ENCODE measurements around the gene TRMT61A. TPM values are rescaled to one million over a fixed set of nuclear protein-coding genes. Genes with fewer than 3 reads are reported as not detected.

TRMT61A gene
- total and polyA plus RNA-seq, 2 donors (not counting 3 experiments of a cell fraction or from before 2014, with no cell fraction given) = 6.8 to 10.6 TPM

GRCh38 chr14:103501921-103502669, 26.9 kb upstream of the TRMT61A start:
- dilution Hi-C loops (cut with MboI; ENCODE audit: extremely low pct_ligation_motif_present, low sequenced_read_pairs) = no loop called here
- no peak for FAIRE-seq
- no peak for DNase-seq (ENCODE audit: low read depth, low spot score)

More at GRCh38 chr14:103501921-103502669, 26.9 kb upstream of the TRMT61A start:
- Histone ChIP-seq H3K4me3 (replicated peaks in 1 of 3; ENCODE audit: insufficient read depth in 1 of 3, low read depth in 1 of 3, low read length in 3 of 3) (no peak overlapping the region), H3K27ac (ENCODE audit: insufficient read depth, low read depth, low read length) (no peak overlapping the region), H3K9me3 (replicated peaks; ENCODE audit: control insufficient read depth, insufficient read depth, low read length) (no peaks in the 10 kb centered on the region), H3K36me3 (ENCODE audit: control insufficient read depth in 2 of 2, extremely low read depth in 1 of 2, insufficient read depth in 2 of 2, low read length in 2 of 2) (peaks cover 17 to 25% of the 10 kb centered on the region in 2 experiments), H3K4me2 (ENCODE audit: insufficient read depth, low read length) (no peak overlapping the region), H4K20me1 (replicated peaks; ENCODE audit: control insufficient read depth, extremely low read depth, insufficient read depth, low read length) (no peaks in the 10 kb centered on the region), H3K4me1 (ENCODE audit: control insufficient read depth, extremely low read depth, insufficient read depth, low read length) (no peaks in the 10 kb centered on the region), H3K79me2 (ENCODE audit: control insufficient read depth, insufficient read depth, low read length) (no peaks in the 10 kb centered on the region), H3K27me3 (ENCODE audit: control insufficient read depth in 2 of 2, insufficient read depth in 2 of 2, low read length in 2 of 2) (no peaks in the 10 kb centered on the region), H3K9me1 (replicated peaks; ENCODE audit: control insufficient read depth, extremely low read depth, insufficient read depth, low read length) (no peaks in the 10 kb centered on the region), H2AFZ (ENCODE audit: low read depth, low read length) (no peak overlapping the region), H3K9ac (replicated peaks; ENCODE audit: extremely low read depth, insufficient read depth, low read length) (no peak overlapping the region)
- ChIA-PET CTCF (interaction anchor here (2.1 to 3.9 kb wide), 2 partner anchors 44 to 45 kb away, joined by 9 to 34 read pairs; no protein-coding TSS in a partner anchor), POLR2A (no interaction called here)
- no TSS peak for BruUV-seq (replicated peaks)
- intact Hi-C loops (cut with micrococcal nuclease) = no loop called here
- TF ChIP-seq MYC (IDR thresholded peaks at IDR 0.05; ENCODE audit: low read depth, low read length) (no peak), JUN (IDR thresholded peaks at IDR 0.05; ENCODE audit: borderline replicate concordance, insufficient read depth, insufficient read length, low read depth) (no peak), FOS (IDR thresholded peaks at IDR 0.05; ENCODE audit: borderline replicate concordance, insufficient read depth, low read length) (no peak), CTCF (IDR thresholded peaks at IDR 0.05; ENCODE audit: extremely low read depth in 1 of 2, insufficient read depth in 1 of 2, low read depth in 1 of 2, low read length in 2 of 2) (no peak), POLR2AphosphoS5 (IDR thresholded peaks at IDR 0.05; ENCODE audit: insufficient read depth, low read depth, low read length) (no peak), GATA2 (IDR thresholded peaks at IDR 0.05; ENCODE audit: insufficient read depth, insufficient read length, low read depth, low read length) (no peak), MAX (IDR thresholded peaks at IDR 0.05; ENCODE audit: insufficient read depth, insufficient read length) (no peak), POLR2A (IDR thresholded peaks at IDR 0.05; ENCODE audit: low read depth, low read length) (no peak), EZH2 (IDR thresholded peaks at IDR 0.05; ENCODE audit: borderline replicate concordance, low read depth, low read length, severe bottlenecking) (no peak)
